HG03039 (cell line): ENCODE results near the gene RRN3.
"Not testable (repeated sequence)": the region's sequence is repeated elsewhere in the genome, so short reads cannot be mapped to it uniquely, and the experiment has no call there.

Source experiments
- ATAC-seq: cut with Tn5 transposase; IDR thresholded peaks from one replicate; pipeline ENCODE4 v1.9.1; 2021; ENCODE audit warnings: mild to moderate bottlenecking, moderate library complexity; ENCODE audit not compliant: unreplicated experiment

The RRN3 gene

DNA sequence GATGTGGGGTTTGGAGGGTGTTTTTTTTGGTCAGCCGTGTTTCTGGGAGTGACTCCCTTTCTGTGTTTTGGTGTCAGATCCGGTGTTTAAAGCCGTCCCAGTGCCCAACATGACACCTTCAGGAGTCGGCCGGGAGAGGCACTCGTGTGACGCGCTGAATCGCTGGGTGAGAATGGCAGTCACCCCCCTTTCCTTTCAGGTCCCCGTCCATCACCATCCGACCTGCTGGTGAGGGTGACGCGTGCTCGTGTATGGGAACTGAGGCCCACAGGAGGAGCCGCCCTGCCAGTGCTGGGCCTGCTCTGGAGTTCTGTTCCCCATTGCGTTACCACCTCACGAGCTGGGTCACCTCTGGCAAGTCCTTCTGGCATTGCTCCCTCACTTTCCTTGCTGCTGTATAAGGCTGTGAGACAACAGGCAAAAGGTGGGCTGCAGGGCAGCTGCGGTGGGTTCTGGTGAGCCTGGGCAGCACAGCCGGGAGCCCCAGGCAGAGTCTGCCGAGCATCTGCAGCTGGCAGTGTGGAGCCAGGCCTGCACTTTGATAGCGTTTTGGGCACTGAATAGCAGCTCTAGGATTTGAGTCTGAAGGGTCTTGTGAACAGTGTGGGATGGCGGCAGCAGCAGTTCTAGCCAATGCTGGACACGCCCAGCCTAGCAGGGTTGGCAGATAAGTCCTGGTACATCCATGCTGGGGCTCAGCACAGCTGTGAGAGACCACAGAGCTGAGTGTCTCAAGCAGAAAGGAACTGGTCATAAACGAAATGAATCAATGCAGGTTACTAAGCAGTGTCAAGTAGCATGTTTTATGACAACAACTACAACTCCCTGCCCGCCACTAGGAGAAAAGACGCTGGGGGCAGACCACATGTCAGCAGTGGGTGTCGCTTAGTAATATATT is 65.0 kb downstream of the RRN3 start:
- ATAC-seq: not testable (repeated sequence)

DNA sequence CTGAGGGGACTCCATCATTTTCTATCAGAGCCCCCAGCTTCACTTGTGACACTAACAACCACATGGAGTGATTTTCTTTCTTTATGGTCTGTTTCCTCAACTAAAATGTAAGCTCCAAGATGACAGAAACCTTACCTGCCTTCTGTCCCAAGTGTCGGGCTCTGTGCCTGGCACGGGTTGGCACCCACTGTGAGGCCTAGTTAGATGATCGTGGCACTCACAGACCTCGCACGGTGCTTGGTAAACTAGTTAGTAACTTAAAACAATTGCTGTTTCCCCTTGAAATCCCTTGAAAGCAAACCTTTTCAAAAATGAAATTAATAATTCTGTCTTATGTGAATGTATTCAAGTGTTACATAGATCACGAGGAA is 65.7 kb downstream of the RRN3 start:
- not testable (repeated sequence) for ATAC-seq

DNA sequence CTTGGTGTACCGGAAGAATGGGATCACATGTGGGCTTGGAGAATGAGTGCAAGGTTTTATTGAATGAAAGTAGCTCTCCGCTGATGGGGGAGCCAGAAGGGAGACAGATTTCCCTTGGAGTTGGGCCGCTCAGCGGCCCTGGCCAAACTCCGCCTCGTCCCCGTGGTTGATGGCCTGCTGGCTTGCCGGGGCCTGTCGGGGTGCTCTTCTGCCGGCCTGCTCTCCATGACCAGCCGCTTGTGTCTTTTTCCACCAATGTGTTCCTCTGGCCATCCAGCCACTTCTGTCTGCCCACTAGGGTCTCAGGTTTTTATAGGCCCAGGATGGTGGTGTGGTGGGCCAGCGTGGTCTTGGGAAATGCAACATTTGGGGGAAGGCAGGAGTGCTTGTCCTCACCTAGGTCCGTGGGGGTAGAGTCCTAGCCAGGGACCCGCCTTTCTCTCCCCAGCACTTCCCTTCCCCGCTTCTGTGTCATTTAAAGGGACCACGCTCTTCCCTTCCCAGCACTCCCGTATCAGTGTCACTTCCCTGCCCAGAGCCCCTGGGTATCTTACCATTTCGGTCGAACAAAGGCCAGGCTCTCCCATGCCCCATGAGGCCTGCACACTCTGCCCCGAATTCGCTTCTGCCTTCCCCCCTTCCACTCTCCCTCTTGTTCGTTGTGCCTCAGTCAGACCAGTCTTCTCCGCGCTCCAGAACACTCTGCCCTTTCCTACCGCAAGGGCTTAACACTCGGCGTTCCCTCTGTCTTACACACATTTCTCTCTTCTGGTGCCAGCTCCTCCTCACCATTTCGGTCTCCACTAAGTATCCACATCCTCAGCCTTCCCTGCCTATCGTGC is 66.3 kb downstream of the RRN3 start:
- ATAC-seq: not testable (repeated sequence)

DNA sequence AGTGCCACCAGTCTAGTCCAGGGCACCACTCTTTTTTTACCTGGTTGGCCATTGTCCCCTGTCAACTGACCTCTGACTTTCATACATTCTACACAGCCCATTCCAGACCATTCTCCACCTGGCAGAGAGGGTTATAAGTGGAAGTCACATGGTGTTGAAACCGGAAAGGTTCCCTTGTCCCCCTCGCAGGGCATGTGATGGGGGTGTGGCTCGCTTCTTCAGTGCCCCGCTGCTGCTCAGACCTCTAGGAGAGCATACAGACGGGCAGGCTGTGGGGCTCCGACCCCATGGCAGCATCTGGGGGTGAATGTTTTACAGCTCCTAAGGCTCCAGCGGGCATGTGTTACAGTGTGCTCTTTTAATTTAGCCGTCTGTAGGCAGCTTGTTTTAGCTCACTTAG is 67.0 kb downstream of the RRN3 start:
- not testable (repeated sequence) for ATAC-seq

DNA sequence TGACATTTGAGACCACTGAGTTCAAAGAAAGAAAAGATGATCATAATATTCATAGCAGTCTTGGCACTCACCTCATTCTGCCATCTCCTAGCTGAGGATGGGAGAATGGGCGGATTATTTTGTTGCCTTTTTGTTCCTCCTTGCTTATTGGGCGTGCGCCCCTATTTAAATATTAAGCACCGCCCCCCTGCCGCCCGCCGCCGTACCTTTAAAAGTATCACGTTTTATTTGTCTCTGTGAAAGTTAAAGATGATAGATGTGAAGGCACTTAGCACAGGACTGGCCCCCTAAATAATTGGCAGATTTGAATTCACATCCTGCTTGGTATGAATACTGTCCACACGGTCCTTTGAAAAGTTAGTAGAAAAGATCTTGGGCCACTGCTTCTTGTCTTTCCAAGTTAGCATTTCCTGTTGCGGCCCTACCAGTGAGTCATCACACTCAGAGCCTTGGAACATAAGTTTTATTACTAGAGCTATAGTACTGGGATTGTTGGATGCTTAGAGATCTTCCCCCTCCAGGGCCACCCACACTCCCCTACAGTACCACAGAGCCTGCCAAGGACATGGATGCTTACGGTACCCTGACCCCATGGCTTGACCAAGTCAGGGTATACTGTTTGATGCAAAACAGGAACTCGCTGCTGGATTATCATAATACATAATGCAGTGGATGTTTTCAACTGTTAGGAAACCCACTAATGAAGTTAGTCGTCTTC is 68.7 kb downstream of the RRN3 start:
- not testable (repeated sequence) for ATAC-seq

DNA sequence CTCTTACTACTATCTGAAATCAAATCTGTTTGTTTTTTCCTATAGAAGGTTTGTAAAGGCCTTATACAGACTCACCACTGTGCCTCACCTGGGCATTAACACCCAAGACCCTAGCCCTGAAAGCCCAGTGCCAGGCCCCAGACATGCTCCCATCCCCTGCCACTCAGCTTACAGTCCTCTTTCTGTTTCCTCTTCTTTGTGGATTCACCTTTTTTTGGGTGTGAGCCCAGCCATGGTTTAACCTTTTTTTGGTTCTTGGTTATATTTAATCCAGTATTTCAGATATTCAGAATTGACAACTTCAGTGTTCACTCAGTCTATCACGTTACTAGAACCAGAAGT is 69.2 kb downstream of the RRN3 start:
- not testable (repeated sequence) for ATAC-seq

DNA sequence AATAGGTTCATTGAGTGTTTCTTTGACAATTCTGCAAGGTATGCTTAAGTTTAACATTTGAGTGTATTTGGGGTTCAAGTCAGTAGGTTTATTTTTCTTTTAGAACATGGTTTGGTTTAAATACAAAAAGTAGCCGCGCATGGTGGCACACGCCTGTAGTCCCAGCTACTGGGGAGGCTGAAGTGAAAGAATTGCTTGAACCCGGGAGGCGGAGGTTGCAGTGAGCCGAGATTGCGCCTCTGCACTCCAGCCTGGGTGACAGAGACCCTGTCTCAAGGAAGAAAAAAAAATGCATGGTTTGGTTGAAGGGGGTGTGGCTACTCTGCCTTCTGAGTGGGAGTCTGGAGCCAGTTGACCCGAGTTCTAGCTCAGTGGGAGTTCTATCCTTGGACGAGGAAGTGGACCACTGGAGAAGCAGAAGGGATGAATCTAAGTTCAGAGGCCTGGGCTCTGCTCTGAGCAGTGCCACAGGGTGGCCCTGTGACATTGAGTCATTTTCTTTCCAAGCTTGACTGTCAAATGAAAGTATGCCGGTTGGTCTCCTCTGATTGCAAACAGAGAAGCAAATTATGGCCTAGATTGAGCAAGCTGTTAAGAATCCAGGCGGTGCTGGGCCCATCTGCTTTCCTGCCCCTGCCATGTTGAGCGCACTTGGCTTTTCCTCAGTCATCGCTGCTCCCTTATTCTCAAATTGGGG is 70.5 kb downstream of the RRN3 start:
- ATAC-seq: not testable (repeated sequence)

DNA sequence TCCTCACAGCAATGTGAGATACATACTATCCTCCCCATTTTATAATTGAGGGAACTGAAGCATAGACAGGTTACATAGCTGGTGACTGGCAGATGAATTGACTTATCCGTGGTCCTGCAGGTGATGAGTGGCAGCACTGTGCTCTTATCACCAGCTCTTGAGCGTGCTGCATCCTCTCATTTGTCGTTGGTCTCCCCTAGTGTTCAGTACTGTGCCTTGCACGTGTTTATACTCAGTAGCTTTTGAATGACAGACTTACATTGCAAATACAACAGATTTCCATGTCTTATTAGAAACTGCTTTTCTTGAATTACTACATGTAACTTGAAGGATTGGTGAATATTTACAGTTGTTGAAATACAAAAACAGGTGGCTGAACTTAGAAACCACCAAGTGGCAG is 71.9 kb downstream of the RRN3 start:
- ATAC-seq: not testable (repeated sequence)

DNA sequence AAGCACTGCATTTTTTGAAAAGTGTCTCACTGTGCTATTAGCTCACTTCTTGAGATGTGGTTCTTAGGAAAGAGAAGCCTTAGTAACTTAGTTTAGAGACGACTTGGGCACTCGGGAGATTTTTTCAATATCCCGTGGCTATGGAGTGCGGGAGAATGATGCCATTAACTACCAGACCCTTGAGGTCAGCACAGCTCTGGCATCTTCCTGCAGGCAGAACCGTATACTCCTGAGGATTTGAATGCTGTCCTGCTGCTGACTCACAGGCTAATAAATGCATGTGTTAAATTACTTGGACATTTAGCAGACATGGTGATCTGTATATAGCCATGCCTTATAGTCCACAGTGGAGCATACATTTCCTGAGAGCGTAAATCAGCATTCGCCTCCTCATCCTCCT is 72.6 kb downstream of the RRN3 start:
- not testable (repeated sequence) for ATAC-seq

DNA sequence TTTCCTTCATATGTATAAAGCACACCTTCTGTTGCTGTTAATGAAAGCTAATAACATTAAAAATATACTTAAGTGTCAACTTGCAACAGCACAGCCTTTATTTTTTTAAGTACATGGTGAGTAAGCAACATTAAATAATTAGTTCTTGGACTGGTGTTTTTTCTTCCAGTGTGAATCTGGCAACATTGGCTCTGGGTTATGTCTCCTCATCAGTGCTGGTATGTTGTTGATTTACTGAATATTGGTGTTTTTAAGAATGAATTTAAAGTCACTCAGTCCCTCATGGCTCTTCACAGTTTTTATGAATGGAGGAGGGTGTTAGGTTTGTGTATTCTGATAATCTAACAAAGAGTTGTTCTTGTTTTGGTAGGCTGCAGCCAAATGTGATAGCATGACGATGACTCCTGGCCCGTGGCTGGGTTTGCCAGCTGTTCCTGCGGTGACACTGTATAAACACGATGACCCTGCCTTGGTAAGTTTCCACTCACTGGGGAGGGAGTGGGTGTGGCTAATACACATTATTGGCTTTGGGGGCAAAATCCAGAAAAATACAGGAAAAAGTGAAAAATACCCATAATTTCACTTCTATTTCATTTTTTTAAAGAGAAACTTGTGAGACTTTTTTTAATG is 77.0 kb downstream of the RRN3 start:
- not testable (repeated sequence) for ATAC-seq

DNA sequence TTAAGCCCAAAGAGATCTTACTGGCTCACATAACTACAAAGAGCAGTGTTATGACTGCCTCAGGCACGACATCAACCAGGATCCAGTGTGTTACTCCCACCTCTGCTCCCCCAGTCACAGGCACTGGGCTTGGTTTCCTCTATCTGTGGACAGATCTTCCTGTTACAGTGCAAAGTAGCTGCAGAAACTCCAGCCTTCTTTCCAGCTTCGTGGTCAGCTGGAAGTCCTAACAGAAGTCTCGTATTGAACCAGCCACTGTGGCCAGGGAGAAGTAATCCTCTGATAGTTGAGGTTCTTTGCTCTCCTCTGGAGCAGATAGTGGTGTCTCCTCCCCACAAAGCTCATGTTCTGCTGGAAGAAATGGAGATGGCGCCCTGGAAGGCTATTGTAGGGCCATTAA is 77.7 kb downstream of the RRN3 start:
- ATAC-seq: not testable (repeated sequence)

DNA sequence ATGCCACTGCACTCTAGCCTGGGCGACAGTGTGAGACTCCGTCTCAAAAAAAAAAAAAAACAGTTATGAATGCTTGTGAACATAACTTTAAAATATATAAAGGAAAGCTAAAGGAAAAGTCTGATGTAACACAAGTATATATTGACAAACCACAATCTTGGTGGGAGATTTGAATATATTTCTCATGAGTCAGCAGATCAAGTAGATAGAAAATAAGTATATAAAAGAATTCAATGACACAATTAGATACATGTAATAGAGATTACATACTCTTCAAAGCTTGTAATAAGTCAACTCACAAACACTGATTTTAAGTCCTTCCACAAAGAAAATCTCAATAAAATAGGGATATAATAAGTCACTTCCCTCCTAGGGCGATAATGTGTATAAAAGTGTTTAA is 78.4 kb downstream of the RRN3 start:
- not testable (repeated sequence) for ATAC-seq

DNA sequence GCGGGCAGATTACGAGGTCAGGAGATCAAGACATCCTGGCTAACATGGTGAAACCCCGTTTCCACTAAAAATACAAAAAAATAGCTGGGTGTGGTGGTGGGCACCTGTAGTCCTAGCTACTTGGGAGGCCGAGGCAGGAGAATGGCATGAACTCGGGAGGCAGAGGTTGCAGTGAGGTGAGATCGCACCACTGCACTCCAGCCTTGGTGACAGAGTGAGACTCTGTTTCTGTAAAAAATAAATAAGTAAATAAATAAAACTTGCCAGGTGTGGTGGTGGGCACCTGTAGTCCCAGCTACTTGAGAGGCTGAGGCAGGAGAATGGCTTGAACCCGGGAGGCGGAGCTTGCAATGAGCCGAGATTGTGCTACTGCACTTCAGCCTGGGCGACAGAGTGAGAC is 81.1 kb downstream of the RRN3 start:
- ATAC-seq: not testable (repeated sequence)
